Medulla oblongata (tissue), 1 donor: ENCODE measurements around the gene SMPX.

Experiments used
- DNase-seq: peaks from one replicate; pipeline ENCODE4 v3.0.0-alpha.2; 2015; ENCODE audit errors: extremely low spot score

The SMPX gene

DNA sequence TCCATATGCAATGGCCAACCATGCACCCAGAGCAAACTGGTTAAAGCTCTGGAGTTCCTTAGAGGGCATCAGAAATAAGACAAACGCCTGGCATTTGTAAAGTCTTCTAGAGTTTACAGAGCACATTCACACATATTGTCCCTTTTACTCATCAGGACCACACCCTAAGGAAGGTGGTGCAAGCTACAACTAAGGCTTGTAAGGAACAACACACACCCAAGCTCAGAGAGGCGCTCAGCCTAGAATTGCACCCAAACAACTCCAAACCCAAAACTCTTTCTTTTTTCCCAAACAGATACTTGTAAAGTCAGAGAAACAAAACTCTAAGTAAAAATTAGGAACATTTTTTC lies 46.1 kb downstream of the SMPX start:
- DNase-seq, result no peak

DNA sequence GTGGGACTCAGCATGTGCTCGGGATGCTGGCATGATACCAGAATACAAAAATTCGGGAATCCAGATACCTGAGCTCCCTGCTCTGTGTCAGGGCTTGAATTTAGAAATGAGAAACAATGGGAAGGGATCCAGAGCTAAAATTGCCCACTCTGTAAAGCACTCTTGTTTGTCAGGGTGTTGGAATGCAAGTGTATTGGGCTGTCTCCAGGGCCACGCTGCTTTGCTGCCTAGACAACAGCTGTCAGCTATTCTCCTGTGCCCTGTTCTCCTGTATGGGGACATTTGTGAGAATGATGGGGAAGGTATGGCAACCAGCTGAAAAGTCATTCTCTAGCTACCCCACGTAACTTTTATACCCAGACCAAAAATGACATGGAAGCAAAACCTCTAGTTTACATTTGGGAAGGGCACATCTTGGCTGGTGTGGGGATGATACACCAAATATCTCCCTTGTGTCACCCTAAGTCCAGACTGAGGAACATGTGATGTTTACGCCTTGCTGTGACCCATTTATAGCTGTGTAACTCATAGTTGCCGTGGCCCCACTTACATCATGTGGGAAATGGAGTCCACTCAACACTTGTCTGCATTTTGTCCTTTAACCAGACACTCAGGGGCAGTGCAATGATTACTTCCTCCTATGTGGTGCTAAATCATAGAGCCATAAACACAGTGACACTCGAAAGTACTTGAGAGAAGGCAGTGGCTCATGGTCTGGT lies 46.6 kb downstream of the SMPX start:
- DNase-seq, result no peak

DNA sequence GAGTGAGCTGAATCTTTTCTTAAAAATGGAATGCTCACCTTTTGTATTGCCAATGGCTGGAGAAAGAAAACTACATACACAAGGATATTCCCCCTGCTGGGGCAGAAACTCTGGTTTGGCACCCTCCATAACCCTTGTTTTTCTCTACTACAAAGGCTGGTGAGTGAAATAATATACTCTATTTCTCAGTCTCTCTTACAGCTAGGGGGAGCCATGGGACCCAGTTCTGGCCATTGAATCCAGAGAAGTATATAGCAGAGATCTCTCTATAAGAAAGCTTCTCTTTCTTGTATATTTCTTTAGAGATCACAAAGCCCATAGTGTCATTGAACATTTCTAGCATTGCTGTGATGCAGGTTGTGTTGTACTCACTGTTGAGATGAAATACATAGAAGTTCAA lies 49.8 kb downstream of the SMPX start:
- DNase-seq, result no peak

DNA sequence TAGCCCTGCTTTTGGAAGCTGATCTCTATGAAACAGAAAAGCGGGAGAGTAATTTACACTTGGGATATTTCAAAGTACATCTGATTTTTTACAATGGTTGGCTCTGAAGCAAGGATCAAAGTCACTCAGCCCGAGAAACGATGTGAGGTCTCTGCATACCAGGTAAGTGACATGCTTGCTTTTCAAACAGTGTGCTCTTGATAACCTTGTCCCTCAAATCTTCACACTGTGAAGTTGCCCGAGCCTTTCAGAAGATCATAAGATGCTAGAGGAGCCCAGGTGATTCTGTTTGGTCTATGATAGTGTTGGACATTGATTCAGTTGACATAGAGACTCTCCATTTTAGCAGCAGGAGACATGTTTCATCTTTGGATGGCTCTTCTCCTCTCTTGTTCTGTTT lies 52.7 kb downstream of the SMPX start:
- no peak for DNase-seq

DNA sequence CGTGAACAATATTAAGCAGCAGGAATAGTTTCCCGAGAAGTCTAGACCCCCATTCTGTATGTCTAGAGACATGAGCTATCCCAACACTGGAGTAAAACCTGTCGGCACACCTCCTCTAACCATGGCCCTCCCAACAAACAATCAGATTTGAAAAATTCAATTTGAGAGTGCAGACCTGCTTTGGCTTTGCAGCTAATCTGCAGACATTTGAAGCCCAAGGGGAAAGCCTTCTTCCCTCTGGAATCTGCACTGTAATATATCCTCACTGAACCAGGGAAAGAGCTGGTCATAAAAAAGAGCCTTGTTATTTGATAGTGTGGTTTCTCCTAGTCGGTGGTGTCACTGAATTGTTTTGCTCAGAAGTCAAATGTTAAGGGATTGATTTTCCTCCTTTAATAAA lies 55.2 kb downstream of the SMPX start:
- no peak for DNase-seq

DNA sequence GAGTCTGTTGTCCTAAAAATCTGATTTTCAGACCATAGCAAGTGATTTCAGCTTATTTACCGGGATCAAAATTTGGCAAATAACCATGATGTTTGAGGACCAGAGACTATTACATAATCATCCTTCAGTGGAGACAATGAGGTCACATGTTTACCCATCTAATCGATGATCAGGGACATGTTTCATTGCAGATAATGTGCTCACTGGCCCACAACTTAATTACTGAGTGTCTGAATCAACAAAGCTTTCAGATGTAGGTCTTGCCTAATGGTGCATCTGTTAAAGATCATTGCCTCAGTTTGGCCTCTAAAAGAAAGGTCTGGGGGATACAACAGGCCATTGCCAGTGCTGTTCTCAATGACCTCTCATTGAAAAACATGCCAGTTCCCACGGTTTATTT lies 56.9 kb downstream of the SMPX start:
- no peak for DNase-seq

DNA sequence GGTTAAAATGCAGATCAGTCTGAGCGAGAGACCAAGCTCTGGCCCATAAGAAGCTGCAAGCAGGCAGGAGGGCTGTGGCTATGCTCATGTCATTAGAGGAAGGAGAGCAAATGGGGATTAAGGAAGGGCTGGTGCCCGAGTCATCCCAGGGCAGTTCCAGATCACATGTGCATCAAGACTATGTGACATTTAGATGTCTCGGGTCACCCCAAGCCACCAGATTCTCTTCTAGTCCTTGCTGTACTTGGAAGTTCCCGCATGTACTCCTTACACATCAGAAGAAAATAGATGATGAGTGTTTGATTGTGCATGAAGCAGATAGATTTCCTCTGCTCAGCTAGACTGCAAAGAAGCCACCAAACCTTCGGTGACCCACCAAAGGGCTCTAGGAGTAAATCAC lies 57.6 kb downstream of the SMPX start:
- DNase-seq, result no peak

DNA sequence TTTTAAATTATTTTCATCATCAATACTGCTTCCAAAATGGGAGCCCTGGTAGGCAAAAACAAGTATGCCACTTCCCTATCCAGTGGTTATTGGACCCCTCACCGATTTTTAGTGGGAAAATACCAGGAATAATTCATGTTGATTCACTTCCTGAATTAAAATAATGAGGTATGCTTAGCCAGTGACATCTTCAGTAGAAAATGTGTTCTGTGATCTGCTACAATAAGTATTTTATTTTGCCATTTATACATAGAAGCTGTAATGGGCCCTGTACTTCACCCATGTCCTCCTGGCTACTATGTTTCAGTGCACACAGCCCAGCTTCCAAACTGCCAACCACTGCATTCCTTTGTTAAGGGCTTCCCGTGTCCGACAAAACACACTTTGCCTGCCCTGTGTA lies 58.8 kb downstream of the SMPX start:
- no peak for DNase-seq

DNA sequence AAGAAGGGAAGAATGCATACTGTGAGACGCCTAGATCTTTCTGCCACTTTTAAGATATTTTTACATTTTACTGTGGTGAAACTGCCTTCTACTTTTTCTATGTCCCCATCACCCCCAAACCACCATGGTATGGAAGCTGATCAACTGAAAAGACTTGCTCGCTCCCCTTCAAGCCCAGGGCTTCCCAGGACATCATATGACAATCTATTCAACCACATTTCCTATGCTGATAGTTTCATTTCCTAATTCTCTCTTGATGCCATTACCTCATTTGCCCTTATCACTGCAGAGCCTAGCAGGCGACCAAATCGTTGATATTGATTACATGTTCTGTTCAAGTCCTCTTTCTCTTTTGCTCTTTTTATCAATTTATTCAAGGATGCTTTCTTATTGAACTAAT lies 59.6 kb downstream of the SMPX start:
- DNase-seq, result peak; percentile 33

DNA sequence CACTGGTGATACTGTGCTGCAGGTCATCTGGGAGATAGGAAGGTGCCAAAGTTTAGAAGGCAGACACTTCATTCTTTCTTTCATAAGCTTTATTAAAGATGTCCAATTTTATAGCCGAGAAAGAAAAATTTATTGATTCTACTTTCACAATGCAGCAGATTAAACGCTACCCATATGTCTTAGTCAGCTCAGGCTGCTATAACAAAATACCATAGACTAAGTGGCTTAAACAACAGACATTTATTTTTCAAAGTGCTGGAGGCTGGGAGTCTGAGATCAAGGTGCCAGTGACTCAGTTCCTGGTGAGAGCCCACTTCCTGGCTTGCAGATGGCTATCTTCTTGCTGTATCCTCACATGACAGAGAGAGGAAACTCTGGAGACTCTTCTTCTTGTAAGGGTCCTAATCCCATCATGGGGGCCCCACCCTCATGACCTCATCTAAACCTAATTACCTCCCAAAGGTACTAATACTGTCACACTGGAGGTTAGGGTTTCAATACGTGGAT lies 66.4 kb downstream of the SMPX start:
- DNase-seq, result no peak

DNA sequence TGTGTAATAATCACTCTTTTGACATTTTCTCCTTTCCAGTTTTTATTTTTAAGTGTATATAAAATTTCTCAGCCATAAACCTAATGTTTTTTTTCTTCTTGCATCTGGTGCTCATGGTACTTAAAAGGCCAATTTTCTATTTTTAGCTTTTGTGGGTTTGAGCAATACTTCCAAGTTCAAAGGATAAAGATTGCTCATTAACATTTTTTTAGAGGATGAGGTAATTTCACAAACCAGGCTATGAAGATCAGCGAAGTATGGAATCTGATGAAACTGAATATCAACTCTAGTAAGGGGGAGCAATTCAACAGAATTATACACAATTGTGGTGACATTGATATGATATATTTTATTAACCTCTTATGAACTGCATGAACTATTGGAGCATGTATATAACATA lies 74.0 kb downstream of the SMPX start:
- no peak for DNase-seq

DNA sequence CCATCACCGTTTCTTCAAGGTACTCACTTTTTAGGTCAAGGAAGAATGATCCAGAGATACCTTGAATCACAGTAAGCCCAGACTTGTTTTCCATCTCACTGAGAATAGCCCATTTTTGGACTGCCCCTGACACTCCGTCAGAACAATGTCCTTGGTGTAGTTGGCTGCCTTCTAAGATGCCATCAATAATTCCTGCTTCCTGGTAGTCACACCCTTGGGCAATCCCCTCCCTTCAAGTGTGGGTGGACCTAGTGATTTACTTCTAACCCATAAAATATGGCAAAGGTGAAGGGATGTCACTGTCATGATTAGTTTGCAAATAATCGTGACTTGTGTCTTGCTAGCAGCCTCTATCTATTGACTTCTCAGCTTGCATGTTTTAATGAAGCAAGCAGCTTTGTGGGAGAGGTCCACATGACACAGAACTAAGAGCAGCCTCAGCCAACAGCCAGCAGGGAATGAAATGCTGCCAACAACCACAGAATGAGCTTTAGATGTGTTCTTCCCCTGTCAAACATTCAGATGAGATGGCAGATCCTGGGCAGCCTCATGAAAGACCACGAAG lies 79.8 kb downstream of the SMPX start:
- DNase-seq, result no peak

DNA sequence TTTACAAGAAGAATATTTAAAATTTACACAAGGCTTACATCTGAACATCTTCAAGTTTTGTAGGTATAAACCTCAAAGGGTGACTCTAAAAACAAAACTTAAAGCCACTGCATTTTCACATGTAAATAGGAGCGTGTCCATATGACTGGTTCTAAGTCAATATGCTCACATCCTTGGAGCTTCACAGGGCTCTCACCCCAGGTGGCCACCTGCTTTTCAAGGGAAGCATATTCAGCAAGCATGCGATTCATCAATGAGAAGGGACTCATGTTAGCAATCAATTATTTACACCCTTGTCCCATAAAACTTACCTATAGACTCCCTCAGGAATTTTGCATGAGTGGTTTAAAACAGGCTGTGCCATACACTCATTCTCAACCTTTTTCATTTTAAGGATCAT lies 82.0 kb downstream of the SMPX start:
- DNase-seq, result no peak

DNA sequence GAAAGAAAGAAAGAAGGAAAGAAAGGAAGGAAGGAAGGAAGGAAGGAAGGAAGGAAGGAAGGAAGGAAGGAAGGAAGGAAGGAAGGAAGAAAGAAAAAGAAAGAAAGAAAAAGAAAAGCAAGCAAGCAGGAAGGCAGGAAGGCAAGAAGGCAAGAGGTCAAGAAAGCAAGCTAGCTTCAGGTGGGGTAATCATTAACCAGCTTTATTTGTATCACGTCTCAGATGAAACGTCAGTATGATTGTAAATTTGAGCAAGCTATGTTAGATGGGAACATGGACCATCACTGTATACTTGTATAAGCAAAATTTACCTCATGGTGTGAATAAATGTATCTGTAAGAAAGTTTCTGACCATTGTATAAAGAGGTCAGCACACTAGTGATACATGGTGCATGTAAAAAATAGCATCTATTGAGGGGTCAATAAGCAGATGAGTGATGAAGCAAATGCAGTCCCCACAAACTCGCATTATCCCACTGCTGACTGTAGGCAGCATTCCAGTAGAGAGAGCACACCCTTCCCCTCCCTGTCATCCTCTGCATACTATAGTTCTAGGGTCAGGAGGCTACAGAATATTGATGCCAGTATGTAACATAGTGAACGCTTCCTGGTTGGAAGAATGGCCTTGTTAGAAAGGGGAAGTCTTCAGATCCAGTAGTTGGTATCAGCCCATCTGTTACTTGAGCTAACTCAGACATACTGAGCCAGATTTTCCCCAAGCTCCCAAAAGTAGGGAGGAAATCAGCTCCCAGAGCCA lies 83.3 kb downstream of the SMPX start:
- DNase-seq, result no peak

DNA sequence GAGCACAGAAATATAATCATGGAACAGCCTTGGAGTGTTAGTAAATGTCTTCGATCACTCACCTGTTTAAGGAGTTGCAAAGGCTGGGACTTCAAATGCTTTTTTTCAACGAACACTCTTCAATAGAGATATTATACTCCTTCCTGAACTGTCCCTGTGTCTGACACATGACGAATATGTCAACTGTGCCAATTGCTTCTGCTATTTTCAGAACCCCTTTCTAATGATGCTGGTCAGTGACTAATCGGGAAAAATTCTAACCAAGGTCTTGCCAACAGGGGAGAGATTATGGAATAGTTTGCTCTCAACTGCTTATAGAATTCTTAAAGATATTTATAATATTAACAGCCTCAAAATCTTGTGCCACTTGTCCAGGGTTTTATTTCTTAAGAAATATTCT lies 91.2 kb downstream of the SMPX start:
- DNase-seq, result no peak

DNA sequence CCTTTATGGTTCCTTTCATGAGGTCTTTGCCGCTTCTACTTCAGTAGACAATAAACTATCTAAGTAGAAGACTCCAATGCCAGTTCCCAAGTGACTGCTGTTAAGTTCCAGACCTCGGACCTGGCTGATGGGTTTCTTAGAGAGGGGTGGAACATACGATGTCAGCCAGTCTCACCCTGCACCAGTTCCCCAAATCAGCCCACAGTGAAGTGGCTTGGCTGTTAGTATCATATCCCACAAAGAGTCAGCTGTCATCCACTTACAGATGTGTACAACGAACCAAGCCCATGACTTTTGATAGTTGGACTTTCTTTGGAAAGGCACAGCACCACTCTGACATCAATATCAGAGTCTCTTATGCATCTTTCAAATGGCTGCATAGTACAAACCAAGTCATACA lies 91.7 kb downstream of the SMPX start:
- no peak for DNase-seq

DNA sequence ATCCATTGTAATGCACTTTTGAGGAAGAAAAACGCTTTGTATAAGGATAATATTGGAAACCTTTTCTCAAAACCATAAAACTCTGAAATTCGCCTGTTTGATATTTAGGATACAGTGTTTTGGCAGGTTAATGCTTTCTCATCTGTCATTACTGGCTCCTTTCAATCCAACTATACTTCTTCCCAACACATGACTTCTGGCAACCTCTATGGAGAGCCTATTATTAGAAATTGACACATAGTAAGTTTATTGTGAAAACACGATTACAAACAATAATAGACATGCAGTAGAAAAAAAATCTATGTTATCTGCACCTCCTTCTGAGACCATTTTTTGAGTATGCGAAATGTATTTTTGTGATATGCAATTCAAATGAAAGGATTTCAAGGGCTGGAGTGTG lies 95.2 kb downstream of the SMPX start:
- no peak for DNase-seq

DNA sequence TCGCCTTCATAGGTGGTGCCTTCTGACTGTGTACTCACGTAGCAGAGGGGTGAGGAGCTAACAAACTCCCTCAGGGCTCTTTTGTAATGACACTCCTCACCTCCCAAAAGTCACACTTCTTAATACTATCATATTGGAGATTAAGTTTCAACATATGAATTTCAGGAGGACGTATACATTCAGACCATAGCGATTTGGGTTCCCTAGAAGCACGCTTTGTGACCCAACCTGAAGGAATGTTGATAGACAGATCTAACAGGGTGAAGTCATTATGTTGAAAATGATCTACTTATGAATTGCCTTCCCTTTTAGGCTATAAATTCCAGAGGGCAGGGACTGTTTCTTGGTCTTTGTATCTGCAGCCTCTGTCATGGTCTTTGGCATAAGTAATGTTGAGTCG lies 96.6 kb downstream of the SMPX start:
- no peak for DNase-seq

DNA sequence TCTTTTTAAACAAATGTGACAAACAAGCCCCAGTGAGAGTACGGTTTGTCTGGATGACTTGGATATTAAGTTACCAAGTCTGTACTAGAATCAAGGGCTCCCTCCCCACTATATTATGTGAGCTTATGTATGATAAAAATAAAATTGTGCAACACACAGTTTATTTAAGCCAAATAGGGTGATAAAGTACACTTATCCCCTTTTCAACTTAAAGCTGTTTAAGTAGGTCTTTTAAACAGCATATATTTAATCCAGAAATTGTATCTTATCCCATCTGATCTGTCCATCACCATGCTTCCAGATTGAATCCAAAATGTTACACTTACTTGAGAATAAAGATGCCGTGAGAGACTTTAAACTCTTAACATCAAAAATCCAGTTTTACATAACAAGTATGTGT lies 97.8 kb downstream of the SMPX start:
- DNase-seq, result no peak

DNA sequence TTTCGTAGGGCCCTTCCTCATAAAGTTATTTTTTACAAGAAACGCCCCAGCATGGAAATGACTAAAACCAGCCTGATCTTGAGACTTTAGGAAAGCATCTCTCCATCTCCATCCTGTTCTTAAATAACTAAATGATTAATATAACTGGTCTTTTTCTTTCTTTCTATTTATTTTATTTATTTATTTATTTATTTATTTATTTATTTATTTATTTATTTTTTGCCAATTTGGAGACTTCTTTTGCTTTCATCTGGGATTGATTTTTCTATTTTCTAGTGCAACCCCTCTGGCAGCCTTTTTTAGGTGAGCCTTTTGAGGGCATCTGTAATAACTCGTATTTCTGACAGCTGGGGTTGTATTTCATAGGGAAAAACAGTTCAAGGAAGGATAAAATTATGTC lies 98.6 kb downstream of the SMPX start:
- no peak for DNase-seq

DNA sequence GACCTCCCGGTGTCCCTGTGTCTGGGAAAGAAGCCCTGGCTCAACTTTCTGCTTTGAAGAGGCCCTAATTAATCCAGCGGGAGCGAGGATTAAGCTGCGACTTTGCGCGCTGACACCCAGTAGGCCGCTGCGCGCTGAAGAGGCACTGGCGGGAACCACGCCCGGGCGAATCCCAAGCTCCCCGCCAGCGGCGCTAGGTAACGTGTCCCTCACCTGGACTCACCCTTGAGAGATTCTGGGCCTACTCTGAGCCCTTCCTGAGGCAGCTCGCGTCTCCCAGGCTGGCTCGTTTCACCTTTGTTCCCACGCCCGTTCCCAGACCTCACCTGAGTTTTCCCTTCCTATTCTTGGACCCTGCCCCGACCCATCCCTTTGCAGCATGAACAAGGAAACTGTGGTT lies 99.2 kb downstream of the SMPX start:
- no peak for DNase-seq

DNA sequence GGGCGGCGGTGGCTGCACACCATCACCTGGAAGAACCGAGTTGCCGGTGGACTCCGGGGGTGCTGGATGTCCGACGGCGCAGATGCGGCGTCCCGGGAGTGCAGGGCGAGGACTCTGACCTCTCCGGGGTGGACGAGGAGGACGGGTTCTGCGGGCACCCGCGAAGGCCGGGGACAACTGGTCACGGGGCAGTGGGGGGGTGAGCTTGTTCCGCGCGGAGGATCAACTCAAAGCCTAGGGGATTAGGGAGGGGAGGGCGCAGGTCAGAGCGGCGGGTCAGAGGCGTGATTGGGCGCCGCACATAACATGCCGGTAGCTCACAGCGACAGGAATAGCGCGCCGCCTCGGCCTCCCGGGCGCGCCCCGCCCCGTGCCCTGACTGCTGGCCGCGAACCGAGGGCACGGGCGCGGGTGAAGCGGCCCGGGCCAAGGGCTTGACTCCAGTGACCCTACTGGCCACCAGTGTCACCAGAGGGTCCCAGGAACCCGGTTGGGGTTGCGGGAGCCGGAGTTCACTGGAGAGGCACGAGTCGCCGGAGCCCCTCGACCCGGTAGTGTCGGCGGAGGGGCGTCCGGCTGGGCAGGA lies 99.7 kb downstream of the SMPX start, which contains the start of gene KLHL34:
Gene KLHL34, minus strand, starts transcription at position 179 of the 586 bp plus-strand sequence. CDS start 542 bp downstream, outside the sequence.
- no peak for DNase-seq
